Right lung (tissue), 5 donors: ENCODE measurements around the gene S100A7A. TPM values are rescaled to one million over a fixed set of nuclear protein-coding genes. Genes with fewer than 3 reads are reported as not detected.
"Not testable (repeated sequence)": the region's sequence is repeated elsewhere in the genome, so short reads cannot be mapped to it uniquely, and the experiment has no call there.

Source experiments
- DNase-seq, 2 donors: peaks; one replicate each; pipeline ENCODE4 v3.0.0-alpha.2; 2013
- polyA plus RNA-seq, 5 donors: library from polyadenylated mRNA; unstranded; fragments of 120-200 nt; gene quantifications; one replicate each; pipeline versions ENCODE4 v1.2.1 to v1.2.3, GENCODE V29; 2013; ENCODE audit warnings: inconsistent platforms in 1 of 5, low replicate concordance in 1 of 5; ENCODE audit not compliant: insufficient read length in 5 of 5, insufficient read depth in 1 of 5

The S100A7A gene
- polyA plus RNA-seq, 5 donors: not detected

GRCh38 chr1:153395136-153395685, 21.1 kb upstream of the S100A7A start:
- DNase-seq: no peak

GRCh38 chr1:153395776-153396175, 20.5 kb upstream of the S100A7A start:
- DNase-seq: no peak

- DNase-seq: no peak
These were observed 19.9 kb upstream of the S100A7A start for GRCh38 chr1:153396461-153396860.

GRCh38 chr1:153397051-153397923, 19.0 kb upstream of the S100A7A start:
- no peak for DNase-seq

GRCh38 chr1:153397924-153398651, 18.2 kb upstream of the S100A7A start:
- DNase-seq: no peak

- DNase-seq: no peak
These were observed 16.8 kb upstream of the S100A7A start for GRCh38 chr1:153399401-153400055.

GRCh38 chr1:153400244-153400643, 16.1 kb upstream of the S100A7A start:
- no peak for DNase-seq

- no peak for DNase-seq
These were observed 14.9 kb upstream of the S100A7A start for GRCh38 chr1:153401461-153401860.

GRCh38 chr1:153402226-153402625, 14.1 kb upstream of the S100A7A start:
- no peak for DNase-seq

GRCh38 chr1:153403421-153404085, 12.8 kb upstream of the S100A7A start:
- DNase-seq: no peak

GRCh38 chr1:153404086-153404635, 12.2 kb upstream of the S100A7A start:
- no peak for DNase-seq

GRCh38 chr1:153404768-153405167, 11.6 kb upstream of the S100A7A start:
- no peak for DNase-seq

- not testable (repeated sequence) for DNase-seq
These were observed 10.3 kb upstream of the S100A7A start for GRCh38 chr1:153405825-153406599.

GRCh38 chr1:153407274-153407673, 9.0 kb upstream of the S100A7A start:
- not testable (repeated sequence) for DNase-seq

GRCh38 chr1:153413961-153414360, 2.4 kb upstream of the S100A7A start:
- DNase-seq: not testable (repeated sequence)

- DNase-seq: no peak
These were observed 992 bp downstream of the S100A7A start for GRCh38 chr1:153417136-153417888.

GRCh38 chr1:153418758-153419435, 2.6 kb downstream of the S100A7A start:
- DNase-seq: not testable (repeated sequence)

- DNase-seq: not testable (repeated sequence)
These were observed 3.1 kb downstream of the S100A7A start for GRCh38 chr1:153419436-153419793.

GRCh38 chr1:153420306-153420705, 4.0 kb downstream of the S100A7A start:
- no peak for DNase-seq
